ENCODE measurements around the gene NRF1.

DNA sequence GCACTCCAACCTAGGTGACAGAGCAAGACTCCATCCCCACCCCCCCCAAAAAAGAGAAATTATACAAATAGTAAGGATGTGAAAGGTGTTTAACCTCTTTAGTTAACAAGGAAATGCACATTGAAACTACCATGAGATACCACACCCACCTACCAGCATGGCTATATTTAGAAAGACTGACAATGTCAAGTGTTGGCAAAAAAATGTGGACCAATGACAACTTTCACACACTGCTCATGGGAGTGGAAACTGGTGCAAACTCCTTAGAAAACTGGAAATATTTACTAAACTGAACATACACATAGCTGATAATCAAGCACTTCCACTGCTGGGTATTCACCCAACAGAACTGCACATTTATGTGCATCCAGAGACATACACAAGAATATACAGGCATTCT, 23.3 kb upstream of the NRF1 start:
- TF ChIP-seq, protein P1, sequence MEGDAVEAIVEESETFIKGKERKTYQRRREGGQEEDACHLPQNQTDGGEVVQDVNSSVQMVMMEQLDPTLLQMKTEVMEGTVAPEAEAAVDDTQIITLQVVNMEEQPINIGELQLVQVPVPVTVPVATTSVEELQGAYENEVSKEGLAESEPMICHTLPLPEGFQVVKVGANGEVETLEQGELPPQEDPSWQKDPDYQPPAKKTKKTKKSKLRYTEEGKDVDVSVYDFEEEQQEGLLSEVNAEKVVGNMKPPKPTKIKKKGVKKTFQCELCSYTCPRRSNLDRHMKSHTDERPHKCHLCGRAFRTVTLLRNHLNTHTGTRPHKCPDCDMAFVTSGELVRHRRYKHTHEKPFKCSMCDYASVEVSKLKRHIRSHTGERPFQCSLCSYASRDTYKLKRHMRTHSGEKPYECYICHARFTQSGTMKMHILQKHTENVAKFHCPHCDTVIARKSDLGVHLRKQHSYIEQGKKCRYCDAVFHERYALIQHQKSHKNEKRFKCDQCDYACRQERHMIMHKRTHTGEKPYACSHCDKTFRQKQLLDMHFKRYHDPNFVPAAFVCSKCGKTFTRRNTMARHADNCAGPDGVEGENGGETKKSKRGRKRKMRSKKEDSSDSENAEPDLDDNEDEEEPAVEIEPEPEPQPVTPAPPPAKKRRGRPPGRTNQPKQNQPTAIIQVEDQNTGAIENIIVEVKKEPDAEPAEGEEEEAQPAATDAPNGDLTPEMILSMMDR (IDR thresholded peaks at IDR 0.05) = no peak
- TF ChIP-seq POLR2A (IDR thresholded peaks at IDR 0.05) (no peak), EP300 (IDR thresholded peaks at IDR 0.05) (no peak)

Data from tibial nerve (tissue), 4 donors.